SK-N-SH (cell line): Measurements from ENCODE around the gene TYSND1. TPM values are rescaled to one million over a fixed set of nuclear protein-coding genes. Genes with fewer than 3 reads are reported as not detected.

ENCODE experiments used
- CTCF ChIA-PET: fragments of 300-600, 350-600 bp; formaldehyde crosslinking; extraction: SDS; loops from one replicate; lab custom pipeline; 2021; lab: Yijun Ruan, JAX
- POLR2A ChIA-PET: fragments of 350-600 bp; sonication (Branson Sonifier 250); formaldehyde crosslinking; extraction: SDS; loops from one replicate; lab custom pipeline; 2020; ENCODE audit warnings: antibody characterized with exemption, inconsistent platforms; lab: Yijun Ruan, JAX
- DNase-seq: peaks from one replicate; pipeline ENCODE4 v3.0.0; 2012
- H2AFZ ChIP-seq: fragments of 200-600 bp; sonication (generic); 2 replicates; pipeline ENCODE4 v1.8.1; 2016; ENCODE audit warnings: antibody characterized with exemption, mild to moderate bottlenecking, low read depth
- H3F3A ChIP-seq: fragments of 200-600 bp; sonication (generic); replicated peaks from 2 replicates; pipeline ENCODE3; 2016; ENCODE audit warnings: antibody characterized with exemption, mild to moderate bottlenecking; ENCODE audit not compliant: insufficient read depth
- H3K27ac ChIP-seq, 2 experiments: fragments of 200-500 bp in 1 of 2; fragments of 200-600 bp in 1 of 2; sonication (Bioruptor generic) in 1 of 2; sonication (generic), shearing (Covaris generic) in 1 of 2; 2 replicates each; pipeline versions ENCODE4 v1.5.1 to v1.6.1; 2014 to 2016; ENCODE audit warnings: low read depth in 2 of 2, inconsistent platforms in 1 of 2, low read length in 1 of 2, mild to moderate bottlenecking in 1 of 2, mixed read lengths in 1 of 2
- H3K27me3 ChIP-seq: fragments of 200-600 bp; sonication (generic), shearing (Covaris generic); 2 replicates; pipeline ENCODE4 v1.6.1; 2016; ENCODE audit warnings: mixed run types; ENCODE audit not compliant: insufficient read depth
- H3K36me3 ChIP-seq, 2 experiments: fragments of 200-500 bp in 1 of 2; fragments of 200-600 bp in 1 of 2; sonication (Bioruptor generic) in 1 of 2; sonication (generic) in 1 of 2; replicated peaks in 1 of 2; 2 replicates each; pipeline versions ENCODE3 to v1.5.1; 2014 to 2016; ENCODE audit warnings: low read length in 1 of 2, mild to moderate bottlenecking in 1 of 2; ENCODE audit not compliant: insufficient read depth in 2 of 2, control insufficient read depth in 1 of 2
- H3K4me1 ChIP-seq, 2 experiments: fragments of 200-500 bp in 1 of 2; fragments of 200-600 bp in 1 of 2; sonication (Bioruptor generic) in 1 of 2; sonication (generic), shearing (Covaris generic) in 1 of 2; 2 replicates each; pipeline versions ENCODE4 v1.5.1 to v1.6.1; 2014 to 2016; ENCODE audit warnings: low read depth in 1 of 2, low read length in 1 of 2, mixed run types in 1 of 2; ENCODE audit not compliant: insufficient read depth in 2 of 2, control insufficient read depth in 1 of 2
- H3K4me2 ChIP-seq: fragments of 200-600 bp; sonication (generic), shearing (Covaris generic); 2 replicates; pipeline ENCODE4 v1.6.1; 2017; ENCODE audit warnings: mixed run types
- H3K4me3 ChIP-seq, 2 experiments: fragments of 200-500 bp in 1 of 2; fragments of 200-600 bp in 1 of 2; sonication (Bioruptor generic) in 1 of 2; sonication (generic), shearing (Covaris generic) in 1 of 2; 2 replicates each; pipeline versions ENCODE4 v1.5.1 to v1.8.1; 2014 to 2016; ENCODE audit warnings: low read depth in 2 of 2, inconsistent platforms in 1 of 2, low read length in 1 of 2, mild to moderate bottlenecking in 1 of 2, mixed read lengths in 1 of 2, moderate library complexity in 1 of 2
- H3K79me2 ChIP-seq: fragments of 200-600 bp; sonication (generic); 2 replicates; pipeline ENCODE4 v1.8.1; 2017; ENCODE audit warnings: mild to moderate bottlenecking; ENCODE audit not compliant: insufficient read depth
- H3K9ac ChIP-seq: fragments of 200-600 bp; sonication (generic); 2 replicates; pipeline ENCODE4 v1.6.1; 2017; ENCODE audit warnings: mixed run types
- H3K9me2 ChIP-seq: fragments of 200-600 bp; sonication (generic); 2 replicates; pipeline ENCODE4 v1.6.1; 2017; ENCODE audit warnings: mixed run types
- H3K9me3 ChIP-seq: fragments of 200-600 bp; sonication (generic); 2 replicates; pipeline ENCODE4 v1.6.1; 2017; ENCODE audit warnings: mixed run types, mild to moderate bottlenecking, moderate library complexity
- H4K20me1 ChIP-seq: fragments of 200-600 bp; sonication (generic); 2 replicates; pipeline ENCODE4 v1.6.1; 2017; ENCODE audit warnings: mild to moderate bottlenecking, mixed run types; ENCODE audit not compliant: insufficient read depth
- CHD2 ChIP-seq: fragments of 150-350 bp; IDR thresholded peaks from 2 replicates; pipeline ENCODE4 v1.6.1; 2018; ENCODE audit warnings: low read length; ENCODE audit not compliant: partially characterized antibody
- FOSL2 ChIP-seq: IDR thresholded peaks from 2 replicates; pipeline ENCODE4 v1.4.0; 2012; ENCODE audit warnings: low read depth, mild to moderate bottlenecking, moderate library complexity, borderline replicate concordance
- MEF2A ChIP-seq: IDR thresholded peaks from 2 replicates; pipeline ENCODE4 v1.4.0; 2012; ENCODE audit warnings: low read depth, borderline replicate concordance
- NFIC ChIP-seq: IDR thresholded peaks from 2 replicates; pipeline ENCODE4 v1.4.0; 2012; ENCODE audit warnings: borderline replicate concordance
- POLR2AphosphoS5 ChIP-seq: IDR thresholded peaks from 2 replicates; pipeline ENCODE4 v1.6.1; 2012; ENCODE audit warnings: low read depth, low read length
- REST ChIP-seq: IDR thresholded peaks from 2 replicates; pipeline ENCODE4 v1.6.1; 2012; ENCODE audit warnings: mild to moderate bottlenecking, low read depth, low read length, moderate library complexity
- RFX5 ChIP-seq: IDR thresholded peaks from 2 replicates; pipeline ENCODE4 v1.6.1; 2012; ENCODE audit warnings: mild to moderate bottlenecking, improper control_type of control experiment, low read length
- SIN3A ChIP-seq: IDR thresholded peaks from 2 replicates; pipeline ENCODE4 v1.6.1; 2012; ENCODE audit warnings: low read depth, mild to moderate bottlenecking, low read length, moderate library complexity, borderline replicate concordance
- TCF12 ChIP-seq: IDR thresholded peaks from 2 replicates; pipeline ENCODE4 v1.4.0; 2012
- USF2 ChIP-seq: fragments of 150-350 bp; IDR thresholded peaks from 2 replicates; pipeline ENCODE4 v1.6.1; 2017; ENCODE audit warnings: antibody characterized with exemption, low read length, low read depth, borderline replicate concordance
- WGBS: methylation state at CpG from one replicate; pipeline ENCODE4 v1.1.6; 2017; ENCODE audit warnings: low lambda C conversion rate; 5-methylcytosine and 5-hydroxymethylcytosine counted together
- polyA plus RNA-seq, 3 experiments: library from polyadenylated mRNA; depleted of rRNA; stranded (reverse); fragments of >200 nt; gene quantifications; 2 replicates each; pipeline ENCODE4 v1.2.3, GENCODE V29; 2012
- TF ChIP-seq, protein P1 (sequence below): fragments of 150-350 bp; IDR thresholded peaks from 2 replicates; pipeline ENCODE4 v1.6.1; 2016; ENCODE audit warnings: mild to moderate bottlenecking, low read depth, low read length
- TF ChIP-seq, protein P2 (sequence below): IDR thresholded peaks from 2 replicates; pipeline ENCODE4 v1.4.0; 2012; ENCODE audit warnings: low read depth

TYSND1 gene
- polyA plus RNA-seq, 1 of the 3 experiments (the other 2 are of a cell fraction), result 7.4 TPM

DNA sequence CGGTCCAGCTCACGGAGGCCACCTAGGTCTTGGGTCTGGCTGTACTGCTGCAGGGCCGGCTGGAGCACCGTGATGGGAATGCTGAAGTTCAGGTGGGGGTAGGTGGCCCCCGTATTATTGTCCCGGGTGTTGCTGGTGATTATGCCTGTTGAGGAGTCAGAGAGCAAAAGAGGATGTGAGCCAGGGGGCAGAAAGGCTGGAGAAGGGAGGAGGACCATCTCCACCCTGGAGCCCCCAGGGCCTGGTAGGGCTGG, 6.6 kb downstream of the TYSND1 start:
- CTCF ChIA-PET, result interaction anchor here (0.6 to 10.8 kb wide), 2 partner anchors 23 to 679 kb away, joined by 3 to 157 read pairs; no protein-coding TSS in a partner anchor
- POLR2A ChIA-PET, result no interaction called here
- TF ChIP-seq, protein P1, sequence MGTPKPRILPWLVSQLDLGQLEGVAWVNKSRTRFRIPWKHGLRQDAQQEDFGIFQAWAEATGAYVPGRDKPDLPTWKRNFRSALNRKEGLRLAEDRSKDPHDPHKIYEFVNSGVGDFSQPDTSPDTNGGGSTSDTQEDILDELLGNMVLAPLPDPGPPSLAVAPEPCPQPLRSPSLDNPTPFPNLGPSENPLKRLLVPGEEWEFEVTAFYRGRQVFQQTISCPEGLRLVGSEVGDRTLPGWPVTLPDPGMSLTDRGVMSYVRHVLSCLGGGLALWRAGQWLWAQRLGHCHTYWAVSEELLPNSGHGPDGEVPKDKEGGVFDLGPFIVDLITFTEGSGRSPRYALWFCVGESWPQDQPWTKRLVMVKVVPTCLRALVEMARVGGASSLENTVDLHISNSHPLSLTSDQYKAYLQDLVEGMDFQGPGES, result no peak
- TF ChIP-seq CHD2 (no peak), REST (no peak), TCF12 (no peak), POLR2AphosphoS5 (no peak), FOSL2 (no peak), RFX5 (no peak), MEF2A (no peak), SIN3A (no peak), USF2 (no peak), NFIC (no peak)
- TF ChIP-seq, protein P2, sequence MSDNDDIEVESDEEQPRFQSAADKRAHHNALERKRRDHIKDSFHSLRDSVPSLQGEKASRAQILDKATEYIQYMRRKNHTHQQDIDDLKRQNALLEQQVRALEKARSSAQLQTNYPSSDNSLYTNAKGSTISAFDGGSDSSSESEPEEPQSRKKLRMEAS, result no peak

More for the DNA sequence above, 6.6 kb downstream of the TYSND1 start:
- Histone ChIP-seq H3K9me2 (no peaks in the 10 kb centered on the region), H3F3A (peaks cover 4% of the 10 kb centered on the region), H3K9ac (no peak overlapping the region), H3K4me3 (no peak overlapping the region), H3K36me3 (peaks cover 3 to 6% of the 10 kb centered on the region in 2 experiments), H3K27me3 (no peaks in the 10 kb centered on the region), H3K4me2 (no peak overlapping the region), H4K20me1 (no peaks in the 10 kb centered on the region), H3K4me1 (peaks cover 0 to 15% of the 10 kb centered on the region in 2 experiments; a peak in 1 of 4 replicates), H2AFZ (no peak overlapping the region), H3K9me3 (no peaks in the 10 kb centered on the region), H3K27ac (no peak overlapping the region), H3K79me2 (peaks cover 18% of the 10 kb centered on the region; the same call in 1 of the 2 replicates)
- DNase-seq, result no peak
- WGBS, result 98% methylated on average over 5 of the region's 6 CpGs
